ENCODE data around the gene SEMA5A. TPM values are rescaled to one million over a fixed set of nuclear protein-coding genes. Genes with fewer than 3 reads are reported as not detected.

SEMA5A gene
- total RNA-seq, 2 experiments from 2014 or later, result not detected

GRCh38 chr5:9567039-9567438 is 21.2 kb upstream of the SEMA5A start:
- Mint-ChIP-seq H3K27me3 (no peaks in the 10 kb centered on the region), H3K4me3 (no peak overlapping the region), H3K27ac (no peak overlapping the region), H3K36me3 (ENCODE audit: low read depth) (no peaks in the 10 kb centered on the region), H3K4me1 (ENCODE audit: low read depth) (no peaks in the 10 kb centered on the region), H3K9me3 (no peaks in the 10 kb centered on the region)
- POLR2A ChIA-PET, result no interaction called here
- no peak for TF ChIP-seq CTCF (IDR thresholded peaks at IDR 0.05)
- no peak for DNase-seq
- no peak for ATAC-seq
- intact Hi-C loops (cut with micrococcal nuclease), result no loop called here
- CTCF ChIA-PET, result no interaction called here

- no peak overlapping the region for H3K4me3 Mint-ChIP-seq
- no peak for ATAC-seq
- intact Hi-C loops (cut with micrococcal nuclease), result no loop called here
Observed at GRCh38 chr5:9564752-9565151, 18.9 kb upstream of the SEMA5A start.

GRCh38 chr5:9562141-9562540 is 16.3 kb upstream of the SEMA5A start:
- CTCF ChIA-PET, result no interaction called here
- ATAC-seq (no peak), DNase-seq (no peak)
- no peaks in the 10 kb centered on the region for H3K36me3 Mint-ChIP-seq (ENCODE audit: low read depth)
- POLR2A ChIA-PET, result no interaction called here
- no peaks in the 10 kb centered on the region for H3K27me3 Mint-ChIP-seq
- no peaks in the 10 kb centered on the region for H3K4me1 Mint-ChIP-seq (ENCODE audit: low read depth)
- H3K4me3 Mint-ChIP-seq, result no peak overlapping the region
- H3K27ac Mint-ChIP-seq, result no peak overlapping the region
- intact Hi-C loops (cut with micrococcal nuclease), result no loop called here
- TF ChIP-seq CTCF (IDR thresholded peaks at IDR 0.05), result no peak
- no peaks in the 10 kb centered on the region for H3K9me3 Mint-ChIP-seq

More at GRCh38 chr5:9564752-9565151, 18.9 kb upstream of the SEMA5A start:
- H3K9me3 Mint-ChIP-seq, result no peaks in the 10 kb centered on the region
- H3K27ac Mint-ChIP-seq, result no peak overlapping the region
- H3K27me3 Mint-ChIP-seq, result no peaks in the 10 kb centered on the region
- DNase-seq, result no peak
- no peaks in the 10 kb centered on the region for H3K36me3 Mint-ChIP-seq (ENCODE audit: low read depth)
- ChIA-PET POLR2A (no interaction called here), CTCF (no interaction called here)
- no peak for TF ChIP-seq CTCF (IDR thresholded peaks at IDR 0.05)
- H3K4me1 Mint-ChIP-seq (ENCODE audit: low read depth), result no peaks in the 10 kb centered on the region

- ChIA-PET CTCF (no interaction called here), POLR2A (no interaction called here)
- no peak for ATAC-seq
- H3K4me3 Mint-ChIP-seq, result no peak overlapping the region
- no peak for DNase-seq
- no peaks in the 10 kb centered on the region for H3K4me1 Mint-ChIP-seq (ENCODE audit: low read depth)
- no peak overlapping the region for H3K27ac Mint-ChIP-seq
- intact Hi-C loops (cut with micrococcal nuclease), result no loop called here
- TF ChIP-seq CTCF (IDR thresholded peaks at IDR 0.05), result no peak
- no peaks in the 10 kb centered on the region for H3K9me3 Mint-ChIP-seq
- no peaks in the 10 kb centered on the region for H3K36me3 Mint-ChIP-seq (ENCODE audit: low read depth)
- no peaks in the 10 kb centered on the region for H3K27me3 Mint-ChIP-seq
Observed at GRCh38 chr5:9559965-9560364, 14.1 kb upstream of the SEMA5A start.

- Mint-ChIP-seq H3K4me1 (ENCODE audit: low read depth) (no peaks in the 10 kb centered on the region), H3K27ac (no peak overlapping the region), H3K36me3 (ENCODE audit: low read depth) (no peaks in the 10 kb centered on the region), H3K4me3 (no peak overlapping the region), H3K9me3 (no peaks in the 10 kb centered on the region), H3K27me3 (no peaks in the 10 kb centered on the region)
- ChIA-PET POLR2A (no interaction called here), CTCF (no interaction called here)
- no peak for TF ChIP-seq CTCF (IDR thresholded peaks at IDR 0.05)
- intact Hi-C loops (cut with micrococcal nuclease), result no loop called here
- ATAC-seq, result no peak
- no peak for DNase-seq
Observed at GRCh38 chr5:9558319-9558965, 12.6 kb upstream of the SEMA5A start.
